ENCODE measurements around the gene UNC13A.

GRCh38 chr19:17605761-17606589, 82.2 kb downstream of the UNC13A start:
- TF ChIP-seq CTCF (IDR thresholded peaks at IDR 0.05): peak; percentile 30 to 52 (median 40)
- no peak for TF ChIP-seq POLR2A (IDR thresholded peaks at IDR 0.05)
